Activated B cell treated with CpG ODN at 0.5 μM for 24 hours (primary cell): ENCODE data around the gene HOXD12. TPM values are rescaled to one million over a fixed set of nuclear protein-coding genes. Genes with fewer than 3 reads are reported as not detected.

Source experiments
- ATAC-seq: fragments of 200-7000 bp; cut with Tn5 transposase; one replicate; pipeline ENCODE4 v1.10.0; 2021; ENCODE audit warnings: low read depth, mild to moderate bottlenecking, moderate library complexity
- CTCF ChIA-PET: fragments of 350-600 bp; sonication (Branson Sonifier 250); formaldehyde crosslinking; loops from one replicate; lab custom pipeline; 2021; ENCODE audit warnings: antibody characterized with exemption; lab: Charles Lee
- POLR2A ChIA-PET: fragments of 350-600 bp; sonication (Branson Sonifier 250); formaldehyde crosslinking; loops from one replicate; lab custom pipeline; 2021; ENCODE audit warnings: antibody characterized with exemption; lab: Charles Lee
- DNase-seq: peaks from one replicate; pipeline ENCODE4 v3.0.0; 2022
- H3K27ac Mint-ChIP-seq: one replicate; pipeline ENCODE4 v1.8.0; 2020; ENCODE audit warnings: mixed read lengths
- H3K27me3 Mint-ChIP-seq: one replicate; pipeline ENCODE4 v1.8.0; 2021; ENCODE audit warnings: mixed read lengths
- H3K36me3 Mint-ChIP-seq: one replicate; pipeline ENCODE4 v1.8.0; 2021; ENCODE audit warnings: low read depth, mixed read lengths
- H3K4me1 Mint-ChIP-seq: one replicate; pipeline ENCODE4 v1.8.0; 2021; ENCODE audit warnings: mixed read lengths
- H3K4me3 Mint-ChIP-seq: one replicate; pipeline ENCODE4 v1.8.0; 2020; ENCODE audit warnings: mild to moderate bottlenecking, mixed read lengths
- H3K9me3 Mint-ChIP-seq: one replicate; pipeline ENCODE4 v1.8.0; 2020; ENCODE audit warnings: mixed read lengths
- intact Hi-C: fragments of 100-400 bp; cut with micrococcal nuclease; formaldehyde crosslinking; loops from one replicate; pipeline ENCODE4 v1.15.1; 2024
- total RNA-seq: library from RNA; stranded (reverse); gene quantifications from 2 replicates; pipeline ENCODE4 v1.2.3, GENCODE V29; 2022
- TF ChIP-seq, protein P1 (sequence below): fragments of 200-600 bp; IDR thresholded peaks from one replicate; pipeline ENCODE4 v1.8.0; 2022; ENCODE audit warnings: antibody characterized with exemption, mild to moderate bottlenecking

HOXD12 gene
- total RNA-seq, 1 donor from 2014 or later: not detected

DNA sequence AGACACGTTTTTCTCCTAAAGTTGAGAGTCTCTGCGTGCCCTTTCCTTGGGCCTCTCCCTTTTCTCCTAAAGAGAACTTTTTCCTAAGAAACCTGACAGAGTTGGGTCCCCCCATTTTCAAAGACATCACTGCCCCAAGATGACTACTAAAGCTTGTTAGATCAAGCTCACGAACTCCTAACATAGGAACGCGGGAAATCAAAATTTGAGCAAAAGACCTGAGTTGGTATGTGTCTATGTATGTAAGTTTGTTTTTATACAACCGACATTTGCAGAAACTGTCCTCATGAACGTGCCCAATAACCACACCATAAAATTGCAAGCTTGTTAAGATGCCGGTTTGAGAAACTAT lies 5.7 kb upstream of the HOXD12 start:
- DNase-seq: no peak
- Mint-ChIP-seq H3K27ac (no peak overlapping the region), H3K4me1 (peaks cover 24% of the 10 kb centered on the region), H3K36me3 (no peaks in the 10 kb centered on the region), H3K4me3 (no peak overlapping the region), H3K27me3 (peaks cover 80% of the 10 kb centered on the region), H3K9me3 (no peaks in the 10 kb centered on the region)
- ChIA-PET CTCF (no interaction called here), POLR2A (no interaction called here)
- TF ChIP-seq, protein P1, sequence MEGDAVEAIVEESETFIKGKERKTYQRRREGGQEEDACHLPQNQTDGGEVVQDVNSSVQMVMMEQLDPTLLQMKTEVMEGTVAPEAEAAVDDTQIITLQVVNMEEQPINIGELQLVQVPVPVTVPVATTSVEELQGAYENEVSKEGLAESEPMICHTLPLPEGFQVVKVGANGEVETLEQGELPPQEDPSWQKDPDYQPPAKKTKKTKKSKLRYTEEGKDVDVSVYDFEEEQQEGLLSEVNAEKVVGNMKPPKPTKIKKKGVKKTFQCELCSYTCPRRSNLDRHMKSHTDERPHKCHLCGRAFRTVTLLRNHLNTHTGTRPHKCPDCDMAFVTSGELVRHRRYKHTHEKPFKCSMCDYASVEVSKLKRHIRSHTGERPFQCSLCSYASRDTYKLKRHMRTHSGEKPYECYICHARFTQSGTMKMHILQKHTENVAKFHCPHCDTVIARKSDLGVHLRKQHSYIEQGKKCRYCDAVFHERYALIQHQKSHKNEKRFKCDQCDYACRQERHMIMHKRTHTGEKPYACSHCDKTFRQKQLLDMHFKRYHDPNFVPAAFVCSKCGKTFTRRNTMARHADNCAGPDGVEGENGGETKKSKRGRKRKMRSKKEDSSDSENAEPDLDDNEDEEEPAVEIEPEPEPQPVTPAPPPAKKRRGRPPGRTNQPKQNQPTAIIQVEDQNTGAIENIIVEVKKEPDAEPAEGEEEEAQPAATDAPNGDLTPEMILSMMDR: no peak
- ATAC-seq: no peak
- intact Hi-C loops: loop anchor here (10.0 kb wide), 1 partner anchor 1059 kb away; no protein-coding TSS in a partner anchor

DNA sequence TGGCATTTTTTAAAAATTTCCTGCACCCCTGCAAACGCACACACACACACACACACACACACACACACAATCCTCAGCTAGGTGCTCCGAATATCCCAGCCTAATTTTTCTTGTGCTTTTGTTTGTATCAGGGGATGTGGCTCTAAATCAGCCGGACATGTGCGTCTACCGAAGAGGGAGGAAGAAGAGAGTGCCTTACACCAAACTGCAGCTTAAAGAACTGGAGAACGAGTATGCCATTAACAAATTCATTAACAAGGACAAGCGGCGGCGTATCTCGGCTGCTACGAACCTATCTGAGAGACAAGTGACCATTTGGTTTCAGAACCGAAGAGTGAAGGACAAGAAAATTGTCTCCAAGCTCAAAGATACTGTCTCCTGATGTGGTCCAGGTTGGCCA lies 5.2 kb upstream of the HOXD12 start:
- TF ChIP-seq, protein P1: no peak
- Mint-ChIP-seq H3K4me3 (no peak overlapping the region), H3K36me3 (no peaks in the 10 kb centered on the region), H3K9me3 (no peaks in the 10 kb centered on the region), H3K27me3 (peaks cover 80% of the 10 kb centered on the region), H3K4me1 (peaks cover 24% of the 10 kb centered on the region), H3K27ac (no peak overlapping the region)
- intact Hi-C loops: loop anchor here (10.0 kb wide), 1 partner anchor 1060 kb away; no protein-coding TSS in a partner anchor
- POLR2A ChIA-PET: no interaction called here
- CTCF ChIA-PET: no interaction called here
- ATAC-seq (no peak), DNase-seq (no peak)

DNA sequence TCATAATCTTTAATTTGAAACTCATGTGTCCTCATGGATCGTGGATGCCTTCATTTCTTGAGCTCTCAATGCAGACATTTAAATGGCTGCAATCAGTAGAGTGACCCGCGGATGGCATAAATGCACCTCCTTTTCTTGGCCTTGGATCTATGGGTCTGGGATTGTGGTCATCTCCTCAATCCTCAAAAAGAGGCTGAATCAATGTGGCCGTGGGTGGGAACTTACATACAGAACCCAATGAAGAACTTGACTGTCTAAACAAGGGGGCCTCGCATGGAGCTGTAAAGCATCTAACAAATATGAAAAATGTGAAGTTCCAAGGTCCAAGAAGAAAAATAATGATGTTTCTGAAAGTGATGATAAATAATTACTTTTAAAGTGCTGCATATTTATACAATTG lies 4.2 kb upstream of the HOXD12 start:
- ATAC-seq (no peak), DNase-seq (no peak)
- Mint-ChIP-seq H3K9me3 (no peaks in the 10 kb centered on the region), H3K27ac (no peak overlapping the region), H3K4me1 (peaks cover 24% of the 10 kb centered on the region), H3K36me3 (no peaks in the 10 kb centered on the region), H3K27me3 (peaks cover 76% of the 10 kb centered on the region), H3K4me3 (no peak overlapping the region)
- intact Hi-C loops: loop anchor here (5.0 to 10.0 kb wide), 2 partner anchors 37 to 1061 kb away; no protein-coding TSS in a partner anchor
- CTCF ChIA-PET: interaction anchor here (3.3 kb wide), 1 partner anchor 32 kb away, joined by 17 read pairs; no protein-coding TSS in a partner anchor
- TF ChIP-seq, protein P1: no peak
- POLR2A ChIA-PET: no interaction called here

DNA sequence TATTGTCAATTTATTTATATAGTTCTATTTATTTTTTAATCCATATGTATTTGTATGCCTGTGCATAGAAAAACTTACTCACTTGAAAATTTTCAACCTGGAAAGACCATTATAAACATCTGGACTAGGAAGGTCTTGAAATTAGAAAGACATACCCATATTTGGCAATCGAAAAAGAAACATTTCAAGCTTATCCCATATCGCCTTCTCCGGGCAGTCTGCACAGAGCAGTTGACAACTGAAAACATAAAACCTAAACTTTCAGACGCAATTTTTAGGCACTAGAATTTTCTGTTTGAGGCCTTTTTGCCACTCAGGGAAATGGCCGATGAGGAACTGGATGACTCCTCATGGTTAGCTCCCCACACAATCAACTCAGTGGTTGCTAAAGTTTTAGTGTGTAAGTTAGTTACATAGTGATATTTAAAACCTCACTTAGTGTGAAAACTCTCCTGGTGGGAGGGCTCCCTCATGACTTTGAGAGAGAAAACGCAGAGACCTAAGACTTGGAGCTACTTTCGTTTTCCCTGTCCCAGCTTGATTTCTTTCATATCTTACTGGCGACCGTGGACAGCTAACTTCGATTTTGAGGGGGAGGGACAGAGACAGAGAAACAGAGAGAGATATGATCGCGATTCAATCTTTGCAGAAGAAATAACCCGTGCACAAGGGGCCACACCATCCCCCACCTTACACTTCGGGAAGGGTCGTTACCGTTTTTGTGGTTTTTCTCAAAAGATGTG lies 3.2 kb upstream of the HOXD12 start:
- CTCF ChIA-PET: interaction anchor here (1.4 to 3.6 kb wide), 5 partner anchors 9 to 893 kb away, joined by 3 to 53 read pairs (median 16); no protein-coding TSS in a partner anchor
- POLR2A ChIA-PET: no interaction called here

More for the DNA sequence above, 3.2 kb upstream of the HOXD12 start:
- intact Hi-C loops: loop anchor here (2.0 to 10.0 kb wide), 3 partner anchors 36 to 1062 kb away; no protein-coding TSS in a partner anchor
- peaks cover 77% of the 10 kb centered on the region for H3K27me3 Mint-ChIP-seq
- H3K9me3 Mint-ChIP-seq: no peaks in the 10 kb centered on the region
- ATAC-seq (no peak), DNase-seq (no peak)
- TF ChIP-seq, protein P1: no peak
- no peak overlapping the region for H3K27ac Mint-ChIP-seq
- H3K4me3 Mint-ChIP-seq: peak overlapping the region; percentile 76
- peaks cover 24% of the 10 kb centered on the region for H3K4me1 Mint-ChIP-seq
- H3K36me3 Mint-ChIP-seq: no peaks in the 10 kb centered on the region
